ENCODE measurements around the gene GHRHR.

Gene GHRHR

GRCh38 chr7:30922596-30922995 lies 41.2 kb upstream of the GHRHR start:
- ChIA-PET POLR2A (ENCODE audit: low non-redundant PET) (no interaction called here), CTCF (interaction anchor here (1.4 kb wide), 1 partner anchor 16 kb away, joined by 6 read pairs; no protein-coding TSS in a partner anchor)
- peak overlapping the region; percentile 81; the same call in 1 of the 2 replicates for H3K27ac ChIP-seq
- DNase-seq (ENCODE audit: low spot score): no peak
- no peak for TF ChIP-seq CTCF (conservative IDR thresholded peaks at IDR 0.05; ENCODE audit: low read depth)

- no peak for DNase-seq (ENCODE audit: low spot score)
- no peak overlapping the region for H3K27ac ChIP-seq
- ChIA-PET POLR2A (ENCODE audit: low non-redundant PET) (no interaction called here), CTCF (interaction anchor here (1.4 kb wide), 1 partner anchor 15 kb away, joined by 6 read pairs; no protein-coding TSS in a partner anchor)
- TF ChIP-seq CTCF (conservative IDR thresholded peaks at IDR 0.05; ENCODE audit: low read depth): no peak
Measured at GRCh38 chr7:30923009-30923773, 40.6 kb upstream of the GHRHR start.

- no peak for DNase-seq (ENCODE audit: low spot score)
- ChIA-PET CTCF (interaction anchor here (1.1 to 1.4 kb wide), 3 partner anchors 10 to 15 kb away, joined by 3 to 6 read pairs (median 4); no protein-coding TSS in a partner anchor), POLR2A (ENCODE audit: low non-redundant PET) (no interaction called here)
- no peak for TF ChIP-seq CTCF (conservative IDR thresholded peaks at IDR 0.05; ENCODE audit: low read depth)
- H3K27ac ChIP-seq: no peak overlapping the region
Measured at GRCh38 chr7:30923774-30924413, 39.9 kb upstream of the GHRHR start.

GRCh38 chr7:30924624-30925023 lies 39.1 kb upstream of the GHRHR start:
- ChIA-PET CTCF (interaction anchor here (0.6 to 1.2 kb wide), 3 partner anchors 9 to 14 kb away, joined by 3 to 4 read pairs (median 3); no protein-coding TSS in a partner anchor), POLR2A (ENCODE audit: low non-redundant PET) (no interaction called here)
- no peak for TF ChIP-seq CTCF (conservative IDR thresholded peaks at IDR 0.05; ENCODE audit: low read depth)
- DNase-seq (ENCODE audit: low spot score): no peak
- no peak overlapping the region for H3K27ac ChIP-seq

GRCh38 chr7:30925117-30925516 lies 38.6 kb upstream of the GHRHR start:
- POLR2A ChIA-PET (ENCODE audit: low non-redundant PET): no interaction called here
- TF ChIP-seq CTCF (conservative IDR thresholded peaks at IDR 0.05; ENCODE audit: low read depth): no peak
- CTCF ChIA-PET: interaction anchor here (0.6 to 1.2 kb wide), 3 partner anchors 9 to 13 kb away, joined by 3 to 4 read pairs (median 3); no protein-coding TSS in a partner anchor
- DNase-seq (ENCODE audit: low spot score): no peak
- H3K27ac ChIP-seq: no peak overlapping the region

GRCh38 chr7:30925913-30926312 lies 37.8 kb upstream of the GHRHR start:
- no peak overlapping the region for H3K27ac ChIP-seq
- no peak for TF ChIP-seq CTCF (conservative IDR thresholded peaks at IDR 0.05; ENCODE audit: low read depth)
- no peak for DNase-seq (ENCODE audit: low spot score)
- ChIA-PET CTCF (no interaction called here), POLR2A (ENCODE audit: low non-redundant PET) (no interaction called here)
